Measurements from ENCODE around the gene GPANK1.

DNA sequence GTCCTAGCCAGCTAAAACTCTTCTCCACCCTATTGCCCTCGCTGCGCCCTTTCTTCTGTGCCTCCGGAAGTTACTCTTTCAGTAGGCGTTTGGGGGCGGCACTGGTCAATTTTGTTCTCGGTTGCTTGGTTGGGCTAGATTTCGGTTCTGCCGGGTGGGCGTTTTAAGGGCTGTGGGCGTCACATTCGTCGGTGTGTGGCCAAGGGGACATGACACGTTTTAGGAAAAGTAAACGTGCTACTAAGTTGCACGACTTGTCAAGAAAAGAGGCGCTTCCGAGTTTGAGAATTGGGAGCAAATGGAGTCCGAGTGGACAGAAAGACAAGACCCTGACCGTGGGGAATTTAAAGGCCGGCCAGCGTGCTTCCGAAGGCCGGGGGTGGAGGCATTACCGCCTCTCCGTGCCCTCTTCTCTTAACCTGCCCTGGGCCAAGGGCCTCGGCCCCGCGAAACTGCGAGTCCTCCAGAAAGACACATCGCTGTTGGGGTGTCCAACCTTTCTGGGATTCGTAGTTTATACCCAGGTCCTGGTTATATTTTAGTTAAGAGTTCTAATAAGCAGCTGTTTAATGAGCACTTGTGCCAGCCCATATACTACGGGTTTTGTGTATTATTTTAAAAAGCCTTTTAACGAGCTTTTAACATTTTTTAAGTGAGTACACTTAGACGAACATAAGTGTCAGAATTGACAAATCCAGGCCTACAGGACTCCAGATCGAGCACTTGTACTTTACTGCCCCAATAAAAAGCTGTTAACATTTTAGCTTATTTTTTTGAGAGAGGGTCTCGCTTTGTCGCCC, 11.7 kb downstream of the GPANK1 start:
- no peak for TF ChIP-seq SPI1 (IDR thresholded peaks at IDR 0.05; ENCODE audit: borderline replicate concordance, low read depth)
- TF ChIP-seq, protein P1, sequence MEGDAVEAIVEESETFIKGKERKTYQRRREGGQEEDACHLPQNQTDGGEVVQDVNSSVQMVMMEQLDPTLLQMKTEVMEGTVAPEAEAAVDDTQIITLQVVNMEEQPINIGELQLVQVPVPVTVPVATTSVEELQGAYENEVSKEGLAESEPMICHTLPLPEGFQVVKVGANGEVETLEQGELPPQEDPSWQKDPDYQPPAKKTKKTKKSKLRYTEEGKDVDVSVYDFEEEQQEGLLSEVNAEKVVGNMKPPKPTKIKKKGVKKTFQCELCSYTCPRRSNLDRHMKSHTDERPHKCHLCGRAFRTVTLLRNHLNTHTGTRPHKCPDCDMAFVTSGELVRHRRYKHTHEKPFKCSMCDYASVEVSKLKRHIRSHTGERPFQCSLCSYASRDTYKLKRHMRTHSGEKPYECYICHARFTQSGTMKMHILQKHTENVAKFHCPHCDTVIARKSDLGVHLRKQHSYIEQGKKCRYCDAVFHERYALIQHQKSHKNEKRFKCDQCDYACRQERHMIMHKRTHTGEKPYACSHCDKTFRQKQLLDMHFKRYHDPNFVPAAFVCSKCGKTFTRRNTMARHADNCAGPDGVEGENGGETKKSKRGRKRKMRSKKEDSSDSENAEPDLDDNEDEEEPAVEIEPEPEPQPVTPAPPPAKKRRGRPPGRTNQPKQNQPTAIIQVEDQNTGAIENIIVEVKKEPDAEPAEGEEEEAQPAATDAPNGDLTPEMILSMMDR (IDR thresholded peaks at IDR 0.05; ENCODE audit: insufficient read depth, low read length): no peak
- TF ChIP-seq, protein P2, sequence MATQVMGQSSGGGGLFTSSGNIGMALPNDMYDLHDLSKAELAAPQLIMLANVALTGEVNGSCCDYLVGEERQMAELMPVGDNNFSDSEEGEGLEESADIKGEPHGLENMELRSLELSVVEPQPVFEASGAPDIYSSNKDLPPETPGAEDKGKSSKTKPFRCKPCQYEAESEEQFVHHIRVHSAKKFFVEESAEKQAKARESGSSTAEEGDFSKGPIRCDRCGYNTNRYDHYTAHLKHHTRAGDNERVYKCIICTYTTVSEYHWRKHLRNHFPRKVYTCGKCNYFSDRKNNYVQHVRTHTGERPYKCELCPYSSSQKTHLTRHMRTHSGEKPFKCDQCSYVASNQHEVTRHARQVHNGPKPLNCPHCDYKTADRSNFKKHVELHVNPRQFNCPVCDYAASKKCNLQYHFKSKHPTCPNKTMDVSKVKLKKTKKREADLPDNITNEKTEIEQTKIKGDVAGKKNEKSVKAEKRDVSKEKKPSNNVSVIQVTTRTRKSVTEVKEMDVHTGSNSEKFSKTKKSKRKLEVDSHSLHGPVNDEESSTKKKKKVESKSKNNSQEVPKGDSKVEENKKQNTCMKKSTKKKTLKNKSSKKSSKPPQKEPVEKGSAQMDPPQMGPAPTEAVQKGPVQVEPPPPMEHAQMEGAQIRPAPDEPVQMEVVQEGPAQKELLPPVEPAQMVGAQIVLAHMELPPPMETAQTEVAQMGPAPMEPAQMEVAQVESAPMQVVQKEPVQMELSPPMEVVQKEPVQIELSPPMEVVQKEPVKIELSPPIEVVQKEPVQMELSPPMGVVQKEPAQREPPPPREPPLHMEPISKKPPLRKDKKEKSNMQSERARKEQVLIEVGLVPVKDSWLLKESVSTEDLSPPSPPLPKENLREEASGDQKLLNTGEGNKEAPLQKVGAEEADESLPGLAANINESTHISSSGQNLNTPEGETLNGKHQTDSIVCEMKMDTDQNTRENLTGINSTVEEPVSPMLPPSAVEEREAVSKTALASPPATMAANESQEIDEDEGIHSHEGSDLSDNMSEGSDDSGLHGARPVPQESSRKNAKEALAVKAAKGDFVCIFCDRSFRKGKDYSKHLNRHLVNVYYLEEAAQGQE (IDR thresholded peaks at IDR 0.05; ENCODE audit: insufficient replicate concordance, low read depth): no peak
- no peak; the same call in 1 of the 2 replicates for TF ChIP-seq POLR2AphosphoS5 (IDR thresholded peaks at IDR 0.05; ENCODE audit: low read depth)

All from HL-60 (cell line).